ENCODE measurements around the gene PSENEN. TPM values are rescaled to one million over a fixed set of nuclear protein-coding genes. Genes with fewer than 3 reads are reported as not detected.

Gene PSENEN
- total RNA-seq, 1 experiment from 2014 or later: 69.7 TPM

GRCh38 chr19:35731353-35731752, 14.1 kb upstream of the PSENEN start:
- peaks cover 52 to 79% (median 77%) of the 10 kb centered on the region in 3 experiments for H3K36me3 Mint-ChIP-seq (ENCODE audit: insufficient read depth in 1 of 3, low read depth in 3 of 3)
- H4K20me1 ChIP-seq (ENCODE audit: control insufficient read depth, insufficient read depth, insufficient read length): no peaks in the 10 kb centered on the region
- no peak overlapping the region for H2BK120ac ChIP-seq (ENCODE audit: low read depth, low read length, poor library complexity, severe bottlenecking)
- no peak overlapping the region for H3K56ac ChIP-seq (ENCODE audit: insufficient read length, low read depth, low read length)
- no peak overlapping the region for H3K14ac ChIP-seq (ENCODE audit: insufficient read depth, low read length)
- no peak overlapping the region for H2BK5ac ChIP-seq (ENCODE audit: insufficient read length, low read length)
- no peak overlapping the region for H2BK12ac ChIP-seq (ENCODE audit: insufficient read length, low read depth, low read length)
- no peak overlapping the region for H3K27ac ChIP-seq (ENCODE audit: insufficient read length, low read depth, low read length)
- no peak overlapping the region for H3T11ph ChIP-seq (ENCODE audit: low read length)
- no peak for TF ChIP-seq CTCF (conservative IDR thresholded peaks at IDR 0.05)
- no peaks in the 10 kb centered on the region for H3K23me2 ChIP-seq (ENCODE audit: insufficient read length, low read depth, low read length, poor library complexity, severe bottlenecking)
- no peak overlapping the region for H3K18ac ChIP-seq (ENCODE audit: insufficient read length, low read depth, low read length)
- H4K8ac ChIP-seq (replicated peaks; ENCODE audit: insufficient read length, low read depth, low read length): no peak overlapping the region
- H3K79me1 ChIP-seq (ENCODE audit: insufficient read depth, low read depth, low read length, poor library complexity, severe bottlenecking): no peaks in the 10 kb centered on the region
- no peaks in the 10 kb centered on the region for H3K4me1 Mint-ChIP-seq
- DNase-seq: no peak
- H3K4me1 ChIP-seq (ENCODE audit: insufficient read depth, low read length): no peaks in the 10 kb centered on the region
- H3K4me3 Mint-ChIP-seq: no peak overlapping the region
- no peak overlapping the region for H3K9ac ChIP-seq (ENCODE audit: extremely low read depth, insufficient read length, low read length)
- H3K27me3 ChIP-seq (ENCODE audit: insufficient read depth, low read length): no peaks in the 10 kb centered on the region
- no peak overlapping the region for H4K5ac ChIP-seq (ENCODE audit: insufficient read length, low read depth, low read length)
- H3K27ac Mint-ChIP-seq: peak overlapping the region; percentile 20 to 46 (median 22); a peak in 3 of 7 replicates
- no CpG with 5 or more reads among the region's 9 CpGs for WGBS (ENCODE audit: extremely low coverage, insufficient read length, low lambda C conversion rate)
- no peak overlapping the region for H2AK5ac ChIP-seq (ENCODE audit: insufficient read length, low read length)
- no peaks in the 10 kb centered on the region for H3K27me3 Mint-ChIP-seq (ENCODE audit: low read depth)
- H3K4ac ChIP-seq (ENCODE audit: low read depth, low read length): no peak overlapping the region
- H2AFZ ChIP-seq (ENCODE audit: low read length): no peak overlapping the region
- no peak overlapping the region for H2BK15ac ChIP-seq (ENCODE audit: low read depth, low read length)
- no peak overlapping the region for H3K23ac ChIP-seq (ENCODE audit: insufficient read length, low read depth, low read length)
- no peak overlapping the region for H3K4me2 ChIP-seq (ENCODE audit: insufficient read depth, insufficient read length, low read length)
- H3K9me3 Mint-ChIP-seq: no peaks in the 10 kb centered on the region
- no peak overlapping the region for H2BK20ac ChIP-seq (ENCODE audit: low read depth, low read length, poor library complexity, severe bottlenecking)
- H4K91ac ChIP-seq (ENCODE audit: insufficient read length, low read depth, low read length): no peak overlapping the region
- no peaks in the 10 kb centered on the region for H3K9me3 ChIP-seq (ENCODE audit: control insufficient read depth, low read depth, low read length)
- H3K79me2 ChIP-seq (ENCODE audit: insufficient read depth, low read length): no peaks in the 10 kb centered on the region
